DND-41 (cell line): Measurements from ENCODE around the gene ARMH3.

ENCODE experiments used
- EZH2 ChIP-seq: IDR thresholded peaks from 3 replicates; pipeline ENCODE4 v1.6.1; 2012; ENCODE audit warnings: borderline replicate concordance, low read depth, mild to moderate bottlenecking, moderate library complexity, low read length, inconsistent platforms; ENCODE audit not compliant: severe bottlenecking
- TF ChIP-seq, protein P1 (sequence below): IDR thresholded peaks from 2 replicates; pipeline ENCODE4 v1.5.1; 2012; ENCODE audit warnings: borderline replicate concordance, low read length, moderate library complexity, mild to moderate bottlenecking; ENCODE audit not compliant: poor library complexity, severe bottlenecking; ENCODE audit errors: extremely low read depth

DNA sequence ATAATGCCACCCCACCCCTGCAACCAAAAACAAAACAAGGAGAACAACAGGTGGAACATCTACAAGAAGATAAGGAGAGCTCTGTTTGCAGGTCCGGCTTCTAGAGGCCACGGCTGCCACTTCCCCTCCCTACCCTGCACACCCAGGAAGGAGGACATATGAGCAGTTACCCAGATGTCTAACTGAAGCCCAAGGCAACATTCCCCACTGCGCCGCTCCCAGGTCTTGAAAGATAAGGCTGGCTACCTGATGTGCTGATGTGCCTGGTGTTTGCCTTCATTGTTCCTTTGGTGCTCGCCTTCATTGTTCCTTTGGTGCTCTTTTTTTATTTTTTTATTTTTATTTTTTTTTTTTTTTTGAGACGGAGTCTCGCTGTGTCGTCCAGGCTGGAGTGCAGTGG is 30.2 kb upstream of the ARMH3 start:
- TF ChIP-seq, protein P1, sequence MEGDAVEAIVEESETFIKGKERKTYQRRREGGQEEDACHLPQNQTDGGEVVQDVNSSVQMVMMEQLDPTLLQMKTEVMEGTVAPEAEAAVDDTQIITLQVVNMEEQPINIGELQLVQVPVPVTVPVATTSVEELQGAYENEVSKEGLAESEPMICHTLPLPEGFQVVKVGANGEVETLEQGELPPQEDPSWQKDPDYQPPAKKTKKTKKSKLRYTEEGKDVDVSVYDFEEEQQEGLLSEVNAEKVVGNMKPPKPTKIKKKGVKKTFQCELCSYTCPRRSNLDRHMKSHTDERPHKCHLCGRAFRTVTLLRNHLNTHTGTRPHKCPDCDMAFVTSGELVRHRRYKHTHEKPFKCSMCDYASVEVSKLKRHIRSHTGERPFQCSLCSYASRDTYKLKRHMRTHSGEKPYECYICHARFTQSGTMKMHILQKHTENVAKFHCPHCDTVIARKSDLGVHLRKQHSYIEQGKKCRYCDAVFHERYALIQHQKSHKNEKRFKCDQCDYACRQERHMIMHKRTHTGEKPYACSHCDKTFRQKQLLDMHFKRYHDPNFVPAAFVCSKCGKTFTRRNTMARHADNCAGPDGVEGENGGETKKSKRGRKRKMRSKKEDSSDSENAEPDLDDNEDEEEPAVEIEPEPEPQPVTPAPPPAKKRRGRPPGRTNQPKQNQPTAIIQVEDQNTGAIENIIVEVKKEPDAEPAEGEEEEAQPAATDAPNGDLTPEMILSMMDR = no peak
- no peak for TF ChIP-seq EZH2
